PFSK-1 (cell line): Measurements from ENCODE around the gene ZNF837.

Source experiments
- FOXP2 ChIP-seq: optimal IDR thresholded peaks from 2 replicates; pipeline ENCODE3; 2011; ENCODE audit warnings: borderline replicate concordance, control low read depth, inconsistent platforms; ENCODE audit not compliant: insufficient read depth; ENCODE audit errors: extremely low read length, extremely low read depth
- POLR2AphosphoS5 ChIP-seq: IDR thresholded peaks from 2 replicates; pipeline ENCODE4 v1.6.1; 2012; ENCODE audit warnings: low read depth, mild to moderate bottlenecking, control low read depth, low read length, moderate library complexity
- REST ChIP-seq, 2 experiments: IDR thresholded peaks; 2 replicates each; pipeline versions ENCODE4 v1.6.1 to v1.8.0; 2011 to 2012; ENCODE audit warnings: low read depth in 2 of 2, low read length in 2 of 2, control low read depth in 1 of 2, inconsistent platforms in 1 of 2, mild to moderate bottlenecking in 1 of 2, moderate library complexity in 1 of 2; ENCODE audit not compliant: insufficient read depth in 1 of 2
- SIN3A ChIP-seq: IDR thresholded peaks from 2 replicates; pipeline ENCODE4 v1.6.1; 2012; ENCODE audit warnings: mild to moderate bottlenecking, low read length, moderate library complexity, borderline replicate concordance; ENCODE audit not compliant: insufficient read depth
- TAF1 ChIP-seq: IDR thresholded peaks from 2 replicates; pipeline ENCODE4 v1.6.1; 2012; ENCODE audit warnings: low read length, control low read depth, borderline replicate concordance; ENCODE audit not compliant: insufficient read depth

The ZNF837 gene

GRCh38 chr19:58350001-58350861 lies 30.6 kb downstream of the ZNF837 start:
- TF ChIP-seq POLR2AphosphoS5 (no peak), FOXP2 (no peak), TAF1 (no peak), REST (IDR thresholded peaks at IDR 0.05; ENCODE audit: insufficient read depth in 1 of 2, low read depth in 2 of 2, low read length in 2 of 2) (no peak), SIN3A (no peak)

GRCh38 chr19:58349590-58349989 lies 31.2 kb downstream of the ZNF837 start:
- TF ChIP-seq REST (IDR thresholded peaks at IDR 0.05; ENCODE audit: insufficient read depth in 1 of 2, low read depth in 2 of 2, low read length in 2 of 2) (no peak), POLR2AphosphoS5 (no peak), TAF1 (no peak)

- peak; percentile 15 to 18; a peak in 1 of 4 replicates for TF ChIP-seq REST (IDR thresholded peaks at IDR 0.05; ENCODE audit: insufficient read depth in 1 of 2, low read depth in 2 of 2, low read length in 2 of 2)
- peak; percentile 67 for TF ChIP-seq POLR2AphosphoS5
- TF ChIP-seq SIN3A = 0 out of 2 replicates have a peak, but pooled peaks have one; percentile 24
- no peak for TF ChIP-seq FOXP2
- TF ChIP-seq TAF1 = peak; percentile 47; the same call in 1 of the 2 replicates
Measured at GRCh38 chr19:58346961-58347929, 33.6 kb downstream of the ZNF837 start.

- TF ChIP-seq SIN3A (no peak), FOXP2 (no peak), POLR2AphosphoS5 (no peak), REST (IDR thresholded peaks at IDR 0.05; ENCODE audit: insufficient read depth in 1 of 2, low read depth in 2 of 2, low read length in 2 of 2) (no peak), TAF1 (no peak)
Measured at GRCh38 chr19:58345558-58345957, 35.3 kb downstream of the ZNF837 start.
